K562 (cell line): Measurements from ENCODE around the gene SLC44A1.

Experiments used
- TBP ChIP-seq: optimal IDR thresholded peaks from 2 replicates; pipeline ENCODE3; 2011; ENCODE audit warnings: low read depth, low read length, improper control_type of control experiment
- ZNF644 ChIP-seq: fragments of 200-800 bp; sonication (Bioruptor generic); IDR thresholded peaks from 2 replicates; pipeline ENCODE4 v1.6.1; 2016; ENCODE audit warnings: low read depth, missing genetic modification characterization, missing compliant biosample characterization

DNA sequence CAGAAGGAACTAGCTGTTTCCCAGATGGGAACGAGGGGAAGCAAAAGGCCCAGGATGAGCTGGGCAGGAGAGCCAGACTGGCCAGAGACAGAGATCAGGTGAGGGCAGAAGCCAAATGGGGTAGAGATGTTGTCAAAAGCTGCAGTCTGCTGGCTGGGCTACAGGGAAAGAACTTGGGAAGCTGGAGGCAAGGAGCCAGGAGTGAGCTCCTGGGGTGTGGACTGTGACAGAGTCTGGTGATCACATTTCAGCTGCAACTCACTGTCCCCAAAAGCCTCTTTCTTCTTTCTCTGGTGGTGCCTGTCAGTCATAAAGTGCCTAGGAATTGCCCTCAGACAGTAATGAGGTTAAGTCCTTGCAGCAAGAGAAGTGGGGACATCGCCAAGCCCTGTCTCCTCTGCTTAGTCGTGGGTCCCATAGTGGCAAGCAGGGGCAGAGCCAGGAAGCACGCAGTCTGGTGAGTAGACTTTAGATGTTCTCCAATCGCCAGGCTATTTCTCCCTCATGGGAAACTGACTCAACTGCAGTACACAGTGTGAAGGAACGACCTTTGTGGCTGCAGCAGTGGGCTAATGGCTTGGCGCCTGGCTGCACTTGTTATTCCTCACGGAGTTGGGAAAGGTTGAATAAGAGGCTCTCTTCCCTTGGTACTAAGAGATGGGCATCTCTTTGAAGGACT is 200.9 kb downstream of the SLC44A1 start:
- TF ChIP-seq ZNF644 (tag) (no peak), TBP (no peak)
